T47D (cell line): Measurements from ENCODE around the gene FAM32A.

Source experiments
- DNase-seq, 2 experiments: peaks; one replicate each; pipeline versions ENCODE4 v3.0.0 to v3.0.0-alpha.2; 2011 to 2012; ENCODE audit warnings: low read depth in 1 of 2, low spot score in 1 of 2
- JUND ChIP-seq: IDR thresholded peaks from 2 replicates; pipeline ENCODE4 v1.6.1; 2012; ENCODE audit warnings: low read depth
- in situ Hi-C: cut with HindIII; loops from 2 replicates; pipeline ENCODE4 v1.10.0; 2016; ENCODE audit warnings: low sequenced_read_pairs, low pct_unique_long_range_greater_than_20kb

The FAM32A gene

DNA sequence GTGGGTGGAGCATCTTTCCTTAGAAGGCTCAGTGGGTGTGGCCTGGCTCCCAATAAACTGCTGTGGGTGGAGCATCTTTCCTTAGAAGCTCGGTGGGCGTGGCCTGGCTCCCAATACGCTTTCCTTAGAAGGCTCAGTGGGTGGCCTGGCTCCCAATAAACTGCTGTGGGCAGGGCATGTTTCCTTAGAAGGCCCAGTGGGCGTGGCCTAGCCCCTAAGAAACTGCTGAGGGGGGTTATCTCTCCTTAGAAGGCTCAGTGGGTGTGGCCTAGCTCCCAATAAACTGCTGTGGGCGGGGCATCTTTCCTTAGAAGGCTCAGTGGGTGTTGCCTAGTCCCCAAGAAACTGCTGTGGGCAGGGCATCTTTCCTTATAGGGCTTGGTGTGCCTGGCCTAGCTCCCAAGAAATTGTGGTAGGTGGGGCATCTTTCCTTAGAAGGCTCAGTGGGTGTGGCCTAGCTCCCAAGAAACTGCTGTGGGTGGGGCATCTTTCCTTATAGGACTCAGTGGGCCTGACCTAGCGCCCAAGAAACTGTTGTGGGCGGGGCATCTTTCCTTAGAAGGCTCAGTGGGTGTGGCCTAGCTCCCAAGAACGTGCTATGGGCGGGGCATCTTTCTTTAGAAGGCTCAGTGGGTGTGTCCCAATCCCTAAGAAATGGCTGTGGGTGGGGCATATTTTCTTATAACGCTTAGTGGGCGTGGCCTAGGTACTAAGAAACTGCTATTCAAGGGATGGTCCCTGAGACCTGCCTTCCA is 31.5 kb upstream of the FAM32A start:
- in situ Hi-C loops: no loop called here
- TF ChIP-seq JUND: no peak
- peak in 1 of 2 experiments; percentile 82 for DNase-seq

GRCh38 chr19:16154557-16154956 is 30.7 kb upstream of the FAM32A start:
- TF ChIP-seq JUND: no peak
- DNase-seq: no peak

DNA sequence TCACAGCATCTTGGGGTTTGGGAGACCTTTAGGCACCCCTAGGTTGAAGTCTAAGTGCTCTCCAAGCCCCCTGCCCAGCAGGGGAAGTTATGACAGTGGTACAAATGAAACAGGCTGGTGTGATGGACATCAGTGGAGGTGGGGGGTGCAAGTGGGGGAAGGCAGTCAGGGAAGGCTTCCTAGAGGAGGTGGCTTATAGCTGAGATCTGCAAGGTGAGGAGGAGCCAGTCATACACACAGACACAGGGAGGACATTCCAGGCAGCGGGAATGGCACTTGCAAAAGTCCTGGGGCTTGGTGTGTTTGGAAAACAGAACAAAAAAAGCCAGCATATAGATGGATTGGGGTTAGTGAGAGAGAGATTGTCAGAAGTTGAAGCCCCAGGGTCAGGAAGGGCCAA is 30.1 kb upstream of the FAM32A start:
- no peak for TF ChIP-seq JUND
- no peak for DNase-seq
- in situ Hi-C loops: no loop called here

More at GRCh38 chr19:16154557-16154956, 30.7 kb upstream of the FAM32A start:
- in situ Hi-C loops: no loop called here

DNA sequence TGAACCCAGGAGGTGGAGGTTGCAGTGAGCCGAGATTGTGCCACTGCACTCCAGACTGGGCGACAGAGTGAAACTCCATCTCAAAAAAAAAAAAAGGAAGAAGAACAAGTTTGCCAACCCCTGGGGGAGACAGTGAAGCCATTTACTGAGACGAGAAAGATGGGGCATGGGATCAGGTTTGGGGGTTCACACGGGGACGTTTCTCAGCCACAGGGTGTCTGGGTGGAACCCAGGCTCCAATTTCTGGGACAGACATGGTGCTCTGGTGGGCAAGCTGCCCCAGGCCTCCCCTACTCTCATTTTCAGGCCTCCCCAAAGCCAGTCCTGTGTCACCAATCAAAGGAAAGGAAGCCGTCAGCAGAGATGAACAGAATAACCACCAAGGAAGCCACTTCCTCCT is 28.3 kb upstream of the FAM32A start:
- in situ Hi-C loops: no loop called here
- TF ChIP-seq JUND: no peak
- no peak for DNase-seq

DNA sequence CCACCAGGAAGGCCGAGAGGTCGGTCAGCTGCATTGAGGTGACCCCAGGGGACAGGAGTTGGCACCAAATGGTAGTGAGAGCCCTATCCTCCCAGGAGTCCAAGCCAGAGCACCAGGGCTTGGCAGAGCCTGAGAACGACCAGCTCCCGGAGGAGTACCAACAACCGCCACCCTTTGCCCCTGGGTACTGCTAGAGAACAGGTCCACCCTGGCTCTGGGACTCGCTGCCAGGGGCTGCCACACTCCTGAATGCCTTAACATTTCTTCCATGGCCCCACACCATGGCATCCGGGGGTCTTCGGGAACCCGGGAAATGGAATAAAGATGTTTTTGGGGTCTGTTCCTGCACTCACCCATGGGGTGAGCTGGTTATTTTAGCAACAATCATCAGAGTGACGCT is 27.6 kb upstream of the FAM32A start:
- in situ Hi-C loops: no loop called here
- TF ChIP-seq JUND: no peak
- no peak for DNase-seq

GRCh38 chr19:16159655-16160054 is 25.6 kb upstream of the FAM32A start:
- no peak for TF ChIP-seq JUND
- DNase-seq: no peak
- in situ Hi-C loops: no loop called here

GRCh38 chr19:16160445-16160942 is 24.7 kb upstream of the FAM32A start:
- DNase-seq: no peak
- no peak for TF ChIP-seq JUND
- in situ Hi-C loops: no loop called here

DNA sequence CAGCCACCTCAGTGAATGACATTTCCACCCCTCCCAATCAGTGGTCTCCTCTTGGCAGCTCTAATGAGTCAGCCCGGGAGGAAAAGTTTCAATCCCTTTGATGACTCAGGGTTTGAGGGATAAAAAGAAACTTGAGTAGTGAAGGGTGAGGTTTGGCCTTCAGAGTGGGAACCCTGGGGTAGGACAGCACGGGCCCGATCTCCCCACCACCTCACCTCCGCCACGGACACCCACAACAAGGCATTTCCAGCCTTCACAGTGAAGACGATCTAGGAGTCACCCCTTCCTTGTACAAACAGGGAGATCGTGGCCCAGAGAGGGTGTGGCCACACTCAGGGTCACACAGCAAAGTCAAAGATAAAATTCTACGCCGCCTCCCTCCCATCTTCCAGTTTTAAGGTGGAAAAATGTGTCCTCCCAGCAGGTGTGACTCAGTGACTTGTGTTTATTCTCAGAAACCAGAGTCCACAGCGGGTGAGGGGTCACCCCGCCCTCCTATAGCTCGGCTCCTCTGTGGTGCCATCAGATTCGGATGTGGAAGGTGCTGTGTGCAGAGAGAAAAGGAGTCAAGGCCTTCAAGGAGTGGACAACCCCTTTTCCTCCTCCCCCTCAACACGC is 24.2 kb upstream of the FAM32A start:
- DNase-seq: no peak
- in situ Hi-C loops: no loop called here
- TF ChIP-seq JUND: no peak

GRCh38 chr19:16161840-16162239 is 23.4 kb upstream of the FAM32A start:
- in situ Hi-C loops: no loop called here
- DNase-seq: no peak
- no peak for TF ChIP-seq JUND

- in situ Hi-C loops: no loop called here
- no peak for TF ChIP-seq JUND
Observed at GRCh38 chr19:16164222-16164890, 20.9 kb upstream of the FAM32A start.

GRCh38 chr19:16166417-16166816 is 18.8 kb upstream of the FAM32A start:
- no peak for TF ChIP-seq JUND
- DNase-seq: no peak
- in situ Hi-C loops: no loop called here

More at GRCh38 chr19:16164222-16164890, 20.9 kb upstream of the FAM32A start:
- no peak for DNase-seq

DNA sequence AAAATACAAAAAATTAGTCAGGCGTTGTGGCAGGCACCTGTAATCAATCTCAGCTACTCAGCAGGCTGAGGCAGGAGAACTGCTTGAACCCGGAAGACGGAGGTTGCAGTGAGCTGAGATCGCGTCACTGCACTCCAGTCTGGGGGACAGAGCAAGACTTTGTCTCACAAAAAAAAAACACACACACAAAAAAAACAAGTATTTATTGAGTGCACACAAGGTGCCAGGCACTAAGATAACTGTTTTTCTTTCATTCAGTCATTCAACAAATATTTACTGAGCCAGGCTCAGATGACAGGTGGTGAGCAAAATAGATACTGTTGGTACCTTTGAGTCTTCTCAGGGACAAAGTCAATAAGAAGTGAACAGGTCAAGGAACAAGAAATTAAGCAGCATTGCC is 18.2 kb upstream of the FAM32A start:
- DNase-seq: no peak
- in situ Hi-C loops: no loop called here
- no peak for TF ChIP-seq JUND

DNA sequence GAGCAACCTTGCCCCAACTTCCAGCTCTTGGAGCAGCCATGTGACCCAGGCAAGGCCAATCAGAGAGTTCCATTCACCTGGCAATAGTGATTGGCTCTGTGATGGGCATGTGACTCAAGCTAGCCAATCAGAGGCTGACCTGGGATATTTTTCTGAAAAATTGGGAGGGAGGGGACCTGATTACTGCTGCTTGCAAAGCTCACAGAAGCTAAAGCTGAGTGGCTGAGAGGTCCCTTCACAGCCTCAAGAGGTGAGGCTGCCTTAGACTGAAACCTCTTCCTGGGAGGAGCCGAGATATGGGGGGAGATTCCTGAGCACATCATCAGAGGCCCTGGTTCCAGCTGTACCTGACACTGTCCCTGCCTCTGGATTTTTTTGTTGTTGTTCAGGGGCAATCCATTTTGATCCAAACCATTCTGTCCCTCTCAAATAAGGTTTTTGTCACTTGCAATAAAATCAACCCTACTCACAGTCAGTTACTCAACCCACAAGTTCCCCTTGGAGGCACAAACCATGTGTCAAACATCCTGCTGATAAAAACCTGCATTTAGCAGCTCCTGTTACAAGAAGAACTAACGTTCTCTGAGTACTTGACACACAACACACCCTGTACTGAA is 16.6 kb upstream of the FAM32A start:
- TF ChIP-seq JUND: no peak
- in situ Hi-C loops: no loop called here
- peak in 1 of 2 experiments; percentile 25 for DNase-seq
